Activated naive CD8-positive, alpha-beta T cell (primary cell): ENCODE results near the gene PGLYRP3.

Source experiments
- H3K27ac Mint-ChIP-seq: one replicate; pipeline ENCODE4 v1.8.0; 2021; ENCODE audit warnings: mixed read lengths
- H3K27me3 Mint-ChIP-seq: one replicate; pipeline ENCODE4 v1.8.0; 2021; ENCODE audit warnings: mixed read lengths
- H3K36me3 Mint-ChIP-seq: one replicate; pipeline ENCODE4 v1.8.0; 2021; ENCODE audit warnings: mixed read lengths
- H3K4me1 Mint-ChIP-seq: one replicate; pipeline ENCODE4 v1.8.0; 2021; ENCODE audit warnings: low read depth, mixed read lengths
- H3K4me3 Mint-ChIP-seq: one replicate; pipeline ENCODE4 v1.8.0; 2021; ENCODE audit warnings: mild to moderate bottlenecking, mixed read lengths
- H3K9me3 Mint-ChIP-seq: one replicate; pipeline ENCODE4 v1.8.0; 2021; ENCODE audit warnings: low read depth, mixed read lengths

The PGLYRP3 gene

GRCh38 chr1:153312570-153313186, at the start of gene PGLYRP3:
Gene PGLYRP3, minus strand, starts transcription at chr1:153312952. Its CDS starts 2,287 bp downstream, at chr1:153310665.
- Mint-ChIP-seq H3K36me3 (no peaks in the 10 kb centered on the region), H3K27ac (no peak within 1 kb of the TSS), H3K9me3 (no peaks in the 10 kb centered on the region), H3K27me3 (peaks cover 5% of the 10 kb centered on the region), H3K4me1 (no peaks in the 10 kb centered on the region), H3K4me3 (no peak within 1 kb of the TSS)

GRCh38 chr1:153362187-153362775, 49.5 kb upstream of the PGLYRP3 start:
- Mint-ChIP-seq H3K36me3 (no peaks in the 10 kb centered on the region), H3K4me1 (peaks cover 10% of the 10 kb centered on the region), H3K4me3 (no peak overlapping the region), H3K27me3 (no peaks in the 10 kb centered on the region), H3K27ac (no peak overlapping the region), H3K9me3 (no peaks in the 10 kb centered on the region)

- no peaks in the 10 kb centered on the region for H3K27me3 Mint-ChIP-seq
- H3K4me3 Mint-ChIP-seq: no peak overlapping the region
- peaks cover 15% of the 10 kb centered on the region for H3K4me1 Mint-ChIP-seq
- no peaks in the 10 kb centered on the region for H3K36me3 Mint-ChIP-seq
- no peaks in the 10 kb centered on the region for H3K9me3 Mint-ChIP-seq
- no peak overlapping the region for H3K27ac Mint-ChIP-seq
Observed at GRCh38 chr1:153361480-153362109, 48.8 kb upstream of the PGLYRP3 start.

GRCh38 chr1:153360592-153361479, 48.1 kb upstream of the PGLYRP3 start:
- Mint-ChIP-seq H3K27ac (no peak overlapping the region), H3K4me3 (no peak overlapping the region), H3K36me3 (no peaks in the 10 kb centered on the region), H3K27me3 (no peaks in the 10 kb centered on the region), H3K9me3 (no peaks in the 10 kb centered on the region), H3K4me1 (peaks cover 20% of the 10 kb centered on the region)

- Mint-ChIP-seq H3K4me3 (no peak overlapping the region), H3K36me3 (no peaks in the 10 kb centered on the region), H3K27ac (no peak overlapping the region), H3K4me1 (peaks cover 20% of the 10 kb centered on the region), H3K9me3 (no peaks in the 10 kb centered on the region), H3K27me3 (no peaks in the 10 kb centered on the region)
Observed at GRCh38 chr1:153360190-153360589, 47.4 kb upstream of the PGLYRP3 start.

- Mint-ChIP-seq H3K4me1 (peaks cover 20% of the 10 kb centered on the region), H3K4me3 (no peak overlapping the region), H3K27me3 (no peaks in the 10 kb centered on the region), H3K36me3 (no peaks in the 10 kb centered on the region), H3K9me3 (no peaks in the 10 kb centered on the region), H3K27ac (no peak overlapping the region)
Observed at GRCh38 chr1:153359241-153359640, 46.5 kb upstream of the PGLYRP3 start.

- no peaks in the 10 kb centered on the region for H3K9me3 Mint-ChIP-seq
- H3K4me3 Mint-ChIP-seq: no peak overlapping the region
- H3K27me3 Mint-ChIP-seq: no peaks in the 10 kb centered on the region
- no peak overlapping the region for H3K27ac Mint-ChIP-seq
- peaks cover 20% of the 10 kb centered on the region for H3K4me1 Mint-ChIP-seq
- no peaks in the 10 kb centered on the region for H3K36me3 Mint-ChIP-seq
Observed at GRCh38 chr1:153358691-153358975, 45.9 kb upstream of the PGLYRP3 start.

GRCh38 chr1:153357853-153358690, 45.3 kb upstream of the PGLYRP3 start, which contains the start of gene S100A9:
Gene S100A9, plus strand, starts transcription at chr1:153357854. Its CDS starts 430 bp downstream, at chr1:153358284.
- H3K9me3 Mint-ChIP-seq: no peaks in the 10 kb centered on the region
- H3K36me3 Mint-ChIP-seq: no peaks in the 10 kb centered on the region
- no peak within 1 kb of the TSS for H3K27ac Mint-ChIP-seq
- H3K27me3 Mint-ChIP-seq: no peaks in the 10 kb centered on the region
- H3K4me3 Mint-ChIP-seq: peak within 1 kb of the TSS; percentile 40
- peaks cover 20% of the 10 kb centered on the region for H3K4me1 Mint-ChIP-seq

- no peak overlapping the region for H3K27ac Mint-ChIP-seq
- no peaks in the 10 kb centered on the region for H3K9me3 Mint-ChIP-seq
- H3K36me3 Mint-ChIP-seq: no peaks in the 10 kb centered on the region
- H3K27me3 Mint-ChIP-seq: no peaks in the 10 kb centered on the region
- H3K4me1 Mint-ChIP-seq: peaks cover 23% of the 10 kb centered on the region
- H3K4me3 Mint-ChIP-seq: no peak overlapping the region
Observed at GRCh38 chr1:153357076-153357852, 44.5 kb upstream of the PGLYRP3 start.

- no peaks in the 10 kb centered on the region for H3K9me3 Mint-ChIP-seq
- no peak overlapping the region for H3K4me3 Mint-ChIP-seq
Observed at GRCh38 chr1:153356392-153357075, 43.8 kb upstream of the PGLYRP3 start.

GRCh38 chr1:153355445-153356071, 42.8 kb upstream of the PGLYRP3 start:
- no peak overlapping the region for H3K27ac Mint-ChIP-seq
- peaks cover 23% of the 10 kb centered on the region for H3K4me1 Mint-ChIP-seq
- H3K27me3 Mint-ChIP-seq: no peaks in the 10 kb centered on the region
- no peaks in the 10 kb centered on the region for H3K9me3 Mint-ChIP-seq
- no peaks in the 10 kb centered on the region for H3K36me3 Mint-ChIP-seq
- no peak overlapping the region for H3K4me3 Mint-ChIP-seq

More at GRCh38 chr1:153356392-153357075, 43.8 kb upstream of the PGLYRP3 start:
- Mint-ChIP-seq H3K4me1 (peaks cover 23% of the 10 kb centered on the region), H3K27ac (no peak overlapping the region), H3K27me3 (no peaks in the 10 kb centered on the region), H3K36me3 (no peaks in the 10 kb centered on the region)

- Mint-ChIP-seq H3K27ac (no peak overlapping the region), H3K9me3 (no peaks in the 10 kb centered on the region), H3K27me3 (no peaks in the 10 kb centered on the region), H3K36me3 (no peaks in the 10 kb centered on the region), H3K4me3 (no peak overlapping the region), H3K4me1 (peaks cover 23% of the 10 kb centered on the region)
Observed at GRCh38 chr1:153354515-153355193, 41.9 kb upstream of the PGLYRP3 start.
